HL-60 (cell line): ENCODE data around the gene SLC6A6.

Experiments
- DNase-seq, 2 experiments: peaks; one replicate each; pipeline ENCODE4 v3.0.0-alpha.2; 2010 to 2020; ENCODE audit warnings: low read depth in 1 of 2, low spot score in 1 of 2
- H3K27ac ChIP-seq: fragments of 250-450 bp; sonication (Bioruptor Pico); replicated peaks from 2 replicates; pipeline ENCODE4 v1.5.1; 2020; ENCODE audit warnings: mild to moderate bottlenecking, moderate library complexity
- H3K27me3 ChIP-seq: fragments of 250-450 bp; sonication (Bioruptor Pico); 2 replicates; pipeline ENCODE4 v1.5.1; 2021; ENCODE audit warnings: mild to moderate bottlenecking, moderate library complexity; ENCODE audit not compliant: insufficient read depth, poor library complexity, severe bottlenecking
- H3K4me3 ChIP-seq: replicated peaks from 2 replicates; pipeline ENCODE4 v1.5.1; 2011; ENCODE audit warnings: mild to moderate bottlenecking, control low read depth, low read length; ENCODE audit not compliant: insufficient read depth
- CTCF ChIP-seq: IDR thresholded peaks from one replicate; pipeline ENCODE4 v1.5.1; 2011; ENCODE audit warnings: low read length, control low read depth, inconsistent platforms; ENCODE audit not compliant: insufficient read depth
- GABPA ChIP-seq: IDR thresholded peaks from 2 replicates; pipeline ENCODE4 v1.6.1; 2012; ENCODE audit warnings: low read depth
- POLR2AphosphoS5 ChIP-seq: IDR thresholded peaks from 2 replicates; pipeline ENCODE4 v1.6.1; 2012; ENCODE audit warnings: low read depth
- REST ChIP-seq: IDR thresholded peaks from 2 replicates; pipeline ENCODE4 v1.6.1; 2012; ENCODE audit warnings: low read depth; ENCODE audit not compliant: insufficient replicate concordance
- SPI1 ChIP-seq: IDR thresholded peaks from 2 replicates; pipeline ENCODE4 v1.6.1; 2012; ENCODE audit warnings: low read depth, mild to moderate bottlenecking, borderline replicate concordance

The SLC6A6 gene

GRCh38 chr3:14518432-14518802 is 116.0 kb downstream of the SLC6A6 start:
- TF ChIP-seq POLR2AphosphoS5 (no peak), CTCF (no peak), REST (no peak), GABPA (no peak), SPI1 (no peak)
- Histone ChIP-seq H3K27ac (no peak overlapping the region), H3K27me3 (peaks cover 5% of the 10 kb centered on the region)

GRCh38 chr3:14518893-14519292 is 116.5 kb downstream of the SLC6A6 start:
- Histone ChIP-seq H3K4me3 (no peak overlapping the region), H3K27me3 (peaks cover 5% of the 10 kb centered on the region), H3K27ac (no peak overlapping the region)
- no peak for DNase-seq
- TF ChIP-seq POLR2AphosphoS5 (no peak), SPI1 (no peak), CTCF (no peak), GABPA (no peak), REST (no peak)

More at GRCh38 chr3:14518432-14518802, 116.0 kb downstream of the SLC6A6 start:
- no peak overlapping the region for H3K4me3 ChIP-seq
- no peak for DNase-seq

GRCh38 chr3:14519406-14519805 is 117.0 kb downstream of the SLC6A6 start:
- Histone ChIP-seq H3K4me3 (no peak overlapping the region), H3K27me3 (peaks cover 5% of the 10 kb centered on the region), H3K27ac (no peak overlapping the region)
- TF ChIP-seq REST = no peak
- TF ChIP-seq SPI1 = no peak
- TF ChIP-seq GABPA = no peak
- TF ChIP-seq CTCF = no peak
- TF ChIP-seq POLR2AphosphoS5 = no peak
- no peak for DNase-seq
